ENCODE measurements around the gene KRTAP19-6. TPM values are rescaled to one million over a fixed set of nuclear protein-coding genes. Genes with fewer than 3 reads are reported as not detected.
"Not testable (repeated sequence)": the region's sequence is repeated elsewhere in the genome, so short reads cannot be mapped to it uniquely, and the experiment has no call there.

Gene KRTAP19-6
- total RNA-seq, 1 experiment from 2014 or later, result not detected

DNA sequence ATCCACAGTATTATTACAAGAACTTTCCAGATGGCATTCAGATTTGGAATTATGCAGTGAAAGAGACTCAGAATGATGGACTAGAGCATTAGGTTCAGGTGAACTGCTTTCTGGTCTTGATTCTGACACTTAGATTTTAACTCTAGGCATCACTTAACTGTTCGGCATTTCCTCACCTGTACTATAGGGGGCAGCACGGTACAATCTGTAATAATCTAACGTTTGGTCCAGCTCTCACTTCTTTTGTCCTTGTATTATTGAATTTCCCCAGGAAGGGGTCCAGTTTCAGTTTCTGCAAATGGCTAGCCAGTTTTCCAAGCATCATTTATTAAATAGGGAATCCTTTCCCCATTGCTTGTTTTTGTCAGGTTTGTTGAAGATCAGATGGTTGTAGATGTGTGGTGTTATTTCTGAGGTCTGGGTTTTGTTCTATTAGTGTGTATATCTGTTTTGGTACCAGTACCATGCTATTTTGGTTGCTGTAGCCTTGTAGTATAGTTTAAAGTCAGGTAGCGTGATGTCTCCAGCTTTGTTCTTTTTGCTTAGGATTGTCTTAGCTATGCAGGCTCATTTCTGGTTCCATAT, 36.0 kb downstream of the KRTAP19-6 start:
- H3K9me3 ChIP-seq (replicated peaks); H3K4me3 ChIP-seq; H3K27me3 ChIP-seq; H3K4me1 ChIP-seq; H3K27ac ChIP-seq; H3K36me3 ChIP-seq: not testable (repeated sequence)
- peak in 1 of 2 experiments; percentile 24 for DNase-seq

DNA sequence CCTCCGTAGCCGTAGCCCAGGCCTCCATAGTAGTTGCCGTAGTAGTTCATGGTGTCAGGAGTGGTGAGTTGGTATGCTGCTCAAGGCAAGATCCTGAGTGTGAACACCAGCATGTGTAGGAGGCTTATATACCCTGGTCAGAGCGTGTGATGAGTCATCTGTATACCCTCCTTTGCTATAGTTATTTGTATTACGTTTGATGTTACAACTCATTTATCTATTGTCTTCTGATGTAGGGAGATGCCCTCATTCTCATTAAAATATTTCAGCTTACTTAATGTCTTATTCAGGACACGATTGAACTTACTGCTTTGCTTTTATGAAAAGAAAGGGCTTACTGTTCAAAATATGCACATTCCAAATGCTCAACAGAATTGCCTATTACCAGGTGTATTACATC, 39.6 kb downstream of the KRTAP19-6 start, which contains the start of gene KRTAP19-5:
TSS of gene KRTAP19-5 (minus strand) at position 101 of the 400 bp plus-strand sequence. CDS start at position 50, 51 bp downstream.
- Histone ChIP-seq H3K36me3 (no peaks in the 10 kb centered on the region), H3K27ac (no peak within 1 kb of the TSS), H3K27me3 (no peaks in the 10 kb centered on the region; the same call in 1 of the 2 replicates), H3K9me3 (replicated peaks) (no peaks in the 10 kb centered on the region), H3K4me3 (no peak within 1 kb of the TSS), H3K4me1 (no peaks in the 10 kb centered on the region)
- DNase-seq, result no peak

DNA sequence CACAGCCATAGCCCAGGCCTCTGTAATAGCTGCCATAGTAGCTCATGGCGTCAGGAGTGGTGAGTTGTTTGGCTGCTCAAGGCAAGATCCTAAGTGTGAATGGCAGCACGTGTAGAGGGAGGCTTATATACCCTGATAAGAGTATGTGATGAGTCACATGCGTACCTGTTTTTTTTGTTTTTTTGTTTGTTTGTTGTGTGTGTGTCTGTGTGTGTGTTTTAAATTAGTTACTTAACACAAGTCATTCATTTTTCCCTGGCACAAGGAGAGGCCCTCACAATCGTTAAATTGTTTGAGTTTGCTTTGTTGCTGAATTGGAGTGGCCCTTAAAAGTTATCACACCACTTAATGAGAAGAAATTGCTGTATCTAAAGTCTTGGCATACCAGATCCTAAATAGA, 44.6 kb downstream of the KRTAP19-6 start, which contains the start of gene KRTAP19-4:
TSS of gene KRTAP19-4 (minus strand) at position 101 of the 400 bp plus-strand sequence. CDS start at position 46, 55 bp downstream.
- Histone ChIP-seq H3K4me3 (no peak within 1 kb of the TSS), H3K36me3 (no peaks in the 10 kb centered on the region), H3K27ac (no peak within 1 kb of the TSS), H3K9me3 (replicated peaks) (no peaks in the 10 kb centered on the region), H3K4me1 (no peaks in the 10 kb centered on the region), H3K27me3 (no peaks in the 10 kb centered on the region; the same call in none of the 2 replicates)
- DNase-seq, result no peak

DNA sequence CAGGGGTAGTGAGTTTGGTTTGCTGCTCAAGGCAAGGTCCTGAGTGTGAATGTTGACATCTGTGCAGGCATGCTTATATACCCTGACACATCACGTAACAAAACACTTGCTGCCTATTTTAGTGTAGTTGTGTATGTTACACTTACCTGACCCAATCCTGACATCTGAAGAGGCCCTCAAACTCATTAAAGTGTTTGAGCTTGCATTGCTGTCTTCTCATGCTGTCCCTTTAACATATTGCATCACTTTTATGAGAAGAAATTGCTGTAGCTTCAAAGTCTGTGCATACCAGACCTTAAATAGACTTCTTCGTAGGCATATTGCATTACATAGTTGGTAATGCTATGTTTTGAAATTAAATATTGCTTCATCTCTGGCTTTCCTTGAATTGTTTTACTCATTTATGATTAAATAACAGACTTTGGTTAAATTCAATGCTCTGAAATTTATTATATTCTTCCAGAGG, 49.7 kb downstream of the KRTAP19-6 start, which contains the start of gene KRTAP19-3:
TSS of gene KRTAP19-3 (minus strand) at position 51 of the 466 bp plus-strand sequence. CDS start 56 bp downstream, outside the sequence.
- no peak for DNase-seq
- Histone ChIP-seq H3K27ac (no peak within 1 kb of the TSS), H3K4me1 (no peaks in the 10 kb centered on the region), H3K36me3 (no peaks in the 10 kb centered on the region), H3K27me3 (peaks cover 4% of the 10 kb centered on the region), H3K9me3 (replicated peaks) (no peaks in the 10 kb centered on the region), H3K4me3 (no peak within 1 kb of the TSS)

Other genes starting within 250 kb of the KRTAP19-6 start
- gene KRTAP26-1, start 221.5 kb downstream of the KRTAP19-6 start, total RNA-seq (2014; rRNA removed; shearing (Covaris generic)), result not detected in 2 replicates
- not detected in 2 replicates for gene KRTAP27-1, start 204.2 kb downstream of the KRTAP19-6 start, total RNA-seq (2014; rRNA removed; shearing (Covaris generic))
- gene KRTAP23-1, start 193.3 kb downstream of the KRTAP19-6 start, total RNA-seq (2014; rRNA removed; shearing (Covaris generic)), result not detected in 2 replicates
- not detected in 2 replicates for gene KRTAP13-2, start 169.6 kb downstream of the KRTAP19-6 start, total RNA-seq (2014; rRNA removed; shearing (Covaris generic))
- not detected in 2 replicates for gene KRTAP13-1, start 145.8 kb downstream of the KRTAP19-6 start, total RNA-seq (2014; rRNA removed; shearing (Covaris generic))
- not detected in 2 replicates for gene KRTAP13-3, start 115.9 kb downstream of the KRTAP19-6 start, total RNA-seq (2014; rRNA removed; shearing (Covaris generic))
- gene KRTAP13-4, start 111.6 kb downstream of the KRTAP19-6 start, total RNA-seq (2014; rRNA removed; shearing (Covaris generic)), result not detected in 2 replicates
- not detected in 2 replicates for gene KRTAP15-1, start 101.6 kb downstream of the KRTAP19-6 start, total RNA-seq (2014; rRNA removed; shearing (Covaris generic))
- gene KRTAP19-1, start 61.5 kb downstream of the KRTAP19-6 start, total RNA-seq (2014; rRNA removed; shearing (Covaris generic)), result not detected in 2 replicates
- gene KRTAP19-2, start 54.4 kb downstream of the KRTAP19-6 start, total RNA-seq (2014; rRNA removed; shearing (Covaris generic)), result not detected in 2 replicates
- gene KRTAP19-3, start 49.9 kb downstream of the KRTAP19-6 start, total RNA-seq (2014; rRNA removed; shearing (Covaris generic)), result not detected in 2 replicates
- gene KRTAP19-4, start 44.7 kb downstream of the KRTAP19-6 start, total RNA-seq (2014; rRNA removed; shearing (Covaris generic)), result not detected in 2 replicates
- gene KRTAP19-5, start 39.7 kb downstream of the KRTAP19-6 start, total RNA-seq (2014; rRNA removed; shearing (Covaris generic)), result not detected in 2 replicates
- not detected in 2 replicates for gene KRTAP19-7, start 19.4 kb upstream of the KRTAP19-6 start, total RNA-seq (2014; rRNA removed; shearing (Covaris generic))
- not detected in 2 replicates for gene KRTAP22-2, start 48.5 kb upstream of the KRTAP19-6 start, total RNA-seq (2014; rRNA removed; shearing (Covaris generic))
- gene KRTAP6-3, start 50.6 kb upstream of the KRTAP19-6 start, total RNA-seq (2014; rRNA removed; shearing (Covaris generic)), result not detected in 2 replicates
- not detected in 2 replicates for gene KRTAP6-2, start 57.0 kb upstream of the KRTAP19-6 start, total RNA-seq (2014; rRNA removed; shearing (Covaris generic))
- gene KRTAP22-1, start 59.2 kb upstream of the KRTAP19-6 start, total RNA-seq (2014; rRNA removed; shearing (Covaris generic)), result not detected in 2 replicates
- gene KRTAP6-1, start 72.1 kb upstream of the KRTAP19-6 start, total RNA-seq (2014; rRNA removed; shearing (Covaris generic)), result not detected in 2 replicates
- not detected in 2 replicates for gene KRTAP20-1, start 74.6 kb upstream of the KRTAP19-6 start, total RNA-seq (2014; rRNA removed; shearing (Covaris generic))
- not detected in 2 replicates for gene KRTAP20-4, start 78.8 kb upstream of the KRTAP19-6 start, total RNA-seq (2014; rRNA removed; shearing (Covaris generic))
- not detected in 2 replicates for gene KRTAP20-2, start 93.3 kb upstream of the KRTAP19-6 start, total RNA-seq (2014; rRNA removed; shearing (Covaris generic))
- not detected in 2 replicates for gene KRTAP20-3, start 101.0 kb upstream of the KRTAP19-6 start, total RNA-seq (2014; rRNA removed; shearing (Covaris generic))
- not detected in 2 replicates for gene KRTAP21-3, start 176.9 kb upstream of the KRTAP19-6 start, total RNA-seq (2014; rRNA removed; shearing (Covaris generic))
- not detected in 2 replicates for gene KRTAP21-2, start 205.4 kb upstream of the KRTAP19-6 start, total RNA-seq (2014; rRNA removed; shearing (Covaris generic))
- not detected in 2 replicates for gene KRTAP21-1, start 213.6 kb upstream of the KRTAP19-6 start, total RNA-seq (2014; rRNA removed; shearing (Covaris generic))